T-helper 2 cell (primary cell): ENCODE data around the gene AMMECR1.

Experiments
- DNase-seq, 5 experiments: peaks; one replicate each; pipeline versions ENCODE4 v3.0.0 to v3.0.0-alpha.2; 2012 to 2022

The AMMECR1 gene

DNA sequence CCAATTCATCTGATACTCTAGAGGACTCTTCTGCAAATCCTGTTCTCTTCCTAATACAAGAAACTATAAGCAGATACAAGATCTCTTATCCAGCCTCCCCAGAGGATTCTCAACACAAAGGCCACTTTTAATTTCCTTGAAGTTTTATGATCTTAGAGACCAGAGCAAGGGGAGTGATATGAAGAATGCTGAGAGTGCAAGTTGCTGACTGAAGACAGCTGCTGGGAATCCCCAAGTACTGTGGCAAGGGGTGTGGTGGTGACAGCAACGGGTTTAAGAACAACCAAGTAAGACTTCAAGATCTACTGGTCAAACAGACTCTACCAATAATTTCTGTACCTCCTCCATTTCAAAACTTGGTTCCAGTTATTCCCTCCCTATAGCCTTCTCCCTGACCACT is 7.0 kb downstream of the AMMECR1 start:
- peak in 2 of 5 experiments; percentile 5 to 64 for DNase-seq

DNA sequence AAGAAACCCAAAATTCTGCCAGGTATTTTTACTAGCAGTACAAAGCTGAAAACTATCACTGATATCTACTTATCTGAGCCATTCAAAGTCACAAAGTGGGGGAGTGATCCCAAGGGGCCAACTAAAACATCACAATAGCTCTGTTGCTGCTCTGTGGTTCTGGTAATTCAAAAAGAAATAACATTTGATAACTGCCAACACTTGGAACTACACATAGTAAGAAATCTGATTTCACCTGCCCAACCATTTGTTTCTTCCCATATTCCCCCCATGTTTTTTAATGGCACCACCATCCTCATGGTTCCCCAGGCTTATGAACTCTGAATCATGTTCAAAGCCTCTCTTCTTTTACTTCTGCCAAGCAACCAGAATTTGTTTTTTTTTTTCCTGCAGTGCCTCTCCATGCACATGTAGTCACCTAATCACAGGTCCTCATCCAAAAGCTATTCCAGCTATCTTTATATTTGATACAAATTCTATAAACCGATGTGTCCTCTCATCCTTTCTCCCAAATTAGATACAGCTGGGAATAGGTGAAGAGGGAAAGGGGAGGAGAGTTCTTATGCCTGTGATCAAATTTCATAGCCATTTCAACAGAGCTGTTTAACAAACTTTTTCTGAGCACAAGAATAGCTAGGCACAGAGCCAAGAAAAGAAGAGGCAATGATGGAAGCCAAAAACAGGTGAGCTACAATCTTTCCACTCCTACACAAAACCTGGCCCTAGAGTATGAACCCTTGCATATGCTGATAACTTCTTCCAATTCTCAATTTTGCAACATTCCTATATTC is 7.7 kb downstream of the AMMECR1 start:
- DNase-seq, result no peak

DNA sequence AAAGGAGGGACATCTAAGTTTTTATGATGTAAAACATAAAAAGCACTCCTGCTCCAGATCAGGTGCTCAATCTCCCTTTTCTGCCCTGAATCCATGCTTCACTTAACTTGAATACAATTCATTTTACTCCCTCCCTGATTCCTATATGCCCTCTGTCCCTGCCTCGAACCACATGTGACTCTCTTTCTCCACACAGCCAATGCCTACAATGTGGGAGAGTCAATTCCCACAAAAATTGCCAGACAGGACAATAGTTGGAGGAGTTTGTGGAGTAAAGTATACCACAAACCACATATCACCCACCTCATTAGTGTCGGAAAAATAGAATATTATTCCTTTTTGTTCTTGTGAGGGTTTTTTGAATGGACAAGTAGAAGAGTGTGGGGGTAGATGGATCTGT is 9.7 kb downstream of the AMMECR1 start:
- DNase-seq, result no peak

DNA sequence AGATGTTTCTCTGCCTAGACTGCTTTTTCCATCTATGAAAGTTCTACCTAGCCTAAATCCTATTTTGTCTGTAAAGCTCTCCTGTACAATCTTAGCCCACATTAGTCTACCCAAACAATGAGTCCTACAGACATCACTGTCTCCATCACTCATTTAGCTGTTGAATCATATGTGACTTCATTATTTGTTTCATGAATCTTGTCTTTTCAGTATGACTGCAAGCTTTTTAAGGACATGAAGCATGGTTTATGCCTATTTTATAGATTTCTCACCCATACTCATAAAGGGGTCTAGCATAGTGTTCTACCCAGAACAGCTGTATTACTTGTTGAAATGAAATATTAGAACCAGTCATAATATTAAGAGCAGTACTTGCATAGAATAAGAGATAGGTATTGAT is 13.0 kb downstream of the AMMECR1 start:
- DNase-seq, result no peak

DNA sequence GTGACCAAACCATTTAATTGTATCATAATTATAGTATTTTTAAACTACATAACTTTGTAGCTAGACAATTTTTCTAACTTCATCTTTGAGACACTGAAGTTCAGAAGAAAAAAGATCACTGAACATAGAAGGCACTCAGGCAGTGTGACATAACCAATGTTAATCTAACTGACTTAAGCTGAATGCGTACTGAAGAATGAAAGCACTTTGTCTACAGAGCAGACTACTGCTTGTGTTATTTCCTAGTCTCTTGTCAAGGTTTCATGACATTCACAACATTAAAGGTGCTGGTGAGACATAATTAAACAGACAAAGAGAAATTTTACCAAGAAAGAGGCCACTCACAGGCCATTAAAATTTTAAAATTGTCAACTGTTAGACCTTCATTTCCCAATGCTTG is 13.5 kb downstream of the AMMECR1 start:
- DNase-seq, result no peak

DNA sequence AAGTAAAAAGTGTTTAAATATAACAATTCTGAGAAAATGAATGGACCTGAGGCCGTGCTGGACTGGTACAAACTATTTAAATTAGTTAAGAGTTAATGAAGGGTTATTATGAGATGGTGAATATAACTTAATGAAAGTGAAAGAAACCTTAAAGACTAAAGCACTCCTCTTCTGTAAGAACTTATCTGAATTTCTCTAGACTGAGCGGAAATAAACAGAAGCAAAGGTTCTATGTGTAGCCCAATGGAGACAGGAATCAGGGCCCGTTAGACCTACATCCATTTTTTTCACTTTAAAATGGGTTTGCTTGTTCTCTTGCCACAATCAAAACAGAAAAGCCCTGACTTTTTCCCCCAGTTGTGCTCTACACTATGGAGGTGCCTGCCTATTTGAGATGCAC is 14.9 kb downstream of the AMMECR1 start:
- DNase-seq, result no peak

DNA sequence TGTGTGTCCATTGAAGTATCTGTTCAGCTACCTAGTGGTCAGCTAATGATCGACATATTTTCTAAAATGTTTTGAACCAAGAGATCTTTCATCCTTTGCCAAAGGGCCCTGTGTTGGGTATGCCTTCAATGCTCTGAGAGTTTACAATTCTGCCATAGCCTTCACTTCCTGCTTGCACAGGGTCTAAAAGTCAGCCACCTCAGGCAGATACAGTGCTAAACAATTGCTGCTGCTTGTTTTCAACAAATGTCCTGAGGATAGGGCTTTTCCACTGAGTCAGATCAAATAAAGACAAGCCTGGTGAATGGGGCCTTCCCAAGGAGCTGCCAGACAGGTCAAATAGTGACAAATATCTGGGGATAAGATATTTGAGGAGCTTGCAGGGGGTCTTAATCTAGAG is 16.7 kb downstream of the AMMECR1 start:
- DNase-seq, result no peak

DNA sequence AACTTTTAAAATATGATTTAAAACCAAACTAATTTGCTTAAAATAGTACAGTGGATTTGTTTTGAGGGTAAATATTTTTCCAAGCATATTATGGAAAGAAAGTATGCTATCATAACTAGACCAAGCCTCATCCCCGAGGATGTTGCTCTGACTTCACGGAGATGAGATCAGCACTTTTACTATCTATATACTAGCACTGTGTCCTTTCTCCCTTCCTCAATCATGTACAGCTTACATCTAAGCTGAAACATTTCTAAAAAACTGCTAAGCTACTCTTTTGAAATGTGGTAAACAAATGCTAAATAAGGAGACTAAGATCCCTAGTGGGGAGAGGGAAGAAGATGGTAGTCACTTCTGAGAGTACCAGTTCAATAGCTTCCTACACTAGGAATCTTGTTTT is 23.8 kb downstream of the AMMECR1 start:
- no peak for DNase-seq

DNA sequence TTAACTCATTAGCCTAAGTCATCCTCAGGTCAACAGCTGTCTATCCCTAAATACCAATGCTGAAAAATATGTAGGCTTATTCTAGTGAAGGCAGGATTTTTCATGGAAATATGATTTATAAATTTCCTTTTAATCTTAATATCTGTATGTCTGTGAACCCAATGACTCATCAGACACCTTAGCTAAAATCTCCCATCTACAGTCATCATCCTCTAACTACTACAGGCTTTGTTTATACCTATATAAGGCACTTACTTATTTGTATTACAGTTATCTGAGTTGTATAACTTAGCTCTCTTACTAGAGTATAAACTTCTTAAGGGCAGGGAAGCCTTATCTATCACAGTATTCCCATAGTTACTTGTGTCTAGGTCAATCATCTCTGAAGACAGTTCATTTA is 24.2 kb downstream of the AMMECR1 start:
- no peak for DNase-seq

DNA sequence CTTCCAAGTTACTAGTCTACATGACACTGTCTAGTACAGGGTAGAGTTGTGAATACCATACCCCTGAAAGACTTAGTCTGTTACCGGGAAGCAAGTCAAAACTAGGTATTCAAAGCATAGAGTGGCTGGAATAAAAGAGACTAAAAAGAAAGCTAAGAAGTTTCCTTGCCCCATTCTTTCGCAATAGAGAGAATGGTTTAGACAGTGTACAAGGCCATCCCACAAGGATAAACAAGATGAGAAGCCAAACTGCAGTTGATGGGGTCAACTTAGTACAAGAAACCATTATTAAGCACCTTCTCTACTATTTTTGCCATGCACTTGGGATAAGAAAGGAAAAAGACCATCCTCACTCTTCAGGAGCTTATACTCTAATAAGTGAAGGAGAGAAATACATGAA is 30.3 kb downstream of the AMMECR1 start:
- DNase-seq, result no peak

DNA sequence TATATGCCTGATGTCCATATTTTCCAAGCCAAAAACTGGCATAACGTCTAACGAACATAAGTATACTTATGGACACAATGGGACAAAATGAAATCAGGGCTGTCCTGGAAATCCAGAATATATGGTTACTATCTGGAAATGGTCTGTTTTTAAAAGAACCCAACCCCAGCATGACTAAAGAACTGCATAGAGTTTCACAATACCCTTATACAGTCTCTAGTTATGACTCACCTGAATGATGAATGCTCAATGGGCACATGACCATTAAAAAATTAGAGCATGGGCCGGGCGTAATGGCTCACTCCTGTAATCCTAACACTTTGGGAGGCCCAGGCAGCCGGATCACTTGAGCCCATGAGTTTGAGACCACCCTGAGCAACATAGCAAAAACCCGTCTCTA is 31.8 kb downstream of the AMMECR1 start:
- no peak for DNase-seq

DNA sequence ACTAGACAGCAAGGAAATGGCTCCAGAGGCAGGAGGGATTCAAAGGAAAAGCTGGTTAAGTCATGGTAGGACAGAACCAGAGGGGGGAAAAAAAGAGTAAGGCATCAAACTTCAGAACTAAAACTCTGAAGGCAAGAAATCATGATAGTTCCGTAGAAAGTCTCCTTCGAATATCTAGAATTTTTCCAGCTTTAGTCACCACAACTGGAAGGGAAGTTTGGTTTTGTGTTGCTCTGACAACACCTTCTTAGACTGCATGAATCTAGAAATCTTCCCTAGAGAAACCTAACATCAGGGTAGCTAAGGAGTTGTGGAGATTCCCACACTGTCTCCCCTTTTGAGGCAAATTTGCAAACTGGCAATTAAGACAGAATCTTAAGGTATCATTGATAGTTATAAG is 33.7 kb downstream of the AMMECR1 start:
- DNase-seq, result no peak

DNA sequence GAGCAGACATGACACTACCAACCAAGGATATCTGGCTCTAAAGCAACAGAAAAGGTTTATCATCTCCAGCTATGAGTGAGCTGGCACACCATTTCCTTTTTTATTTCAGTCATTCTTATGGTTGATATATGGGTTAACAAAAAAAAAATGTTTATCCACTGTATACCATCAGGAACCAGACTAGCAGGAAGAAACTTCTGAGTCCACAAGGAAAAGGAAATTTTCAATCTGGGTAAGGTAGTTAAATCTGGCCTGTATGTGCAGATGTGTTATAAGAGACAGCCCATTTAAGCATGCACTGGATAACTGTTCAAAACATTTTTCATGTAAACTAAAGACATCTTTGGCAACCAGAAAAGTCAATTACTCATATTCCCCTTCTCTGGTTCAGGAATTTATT is 35.0 kb downstream of the AMMECR1 start:
- DNase-seq, result no peak

DNA sequence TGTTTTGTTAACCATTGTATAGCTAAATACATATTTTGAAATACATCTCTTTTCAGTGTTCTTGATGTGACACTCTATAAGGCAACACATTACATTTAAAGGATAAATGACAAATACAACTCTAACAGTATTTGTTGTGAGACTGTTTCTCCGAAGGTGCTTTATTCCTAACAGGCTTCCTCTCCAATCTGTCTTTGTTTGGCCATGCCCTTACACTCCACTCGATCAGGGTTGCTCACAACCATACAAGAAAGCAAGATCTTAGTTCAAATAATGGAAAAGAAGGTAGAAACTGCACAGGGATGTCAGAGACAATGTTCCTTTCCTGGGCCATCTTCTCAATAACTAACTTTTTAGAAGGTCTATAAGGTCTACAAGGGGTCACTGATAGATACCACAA is 36.5 kb downstream of the AMMECR1 start:
- DNase-seq, result no peak

DNA sequence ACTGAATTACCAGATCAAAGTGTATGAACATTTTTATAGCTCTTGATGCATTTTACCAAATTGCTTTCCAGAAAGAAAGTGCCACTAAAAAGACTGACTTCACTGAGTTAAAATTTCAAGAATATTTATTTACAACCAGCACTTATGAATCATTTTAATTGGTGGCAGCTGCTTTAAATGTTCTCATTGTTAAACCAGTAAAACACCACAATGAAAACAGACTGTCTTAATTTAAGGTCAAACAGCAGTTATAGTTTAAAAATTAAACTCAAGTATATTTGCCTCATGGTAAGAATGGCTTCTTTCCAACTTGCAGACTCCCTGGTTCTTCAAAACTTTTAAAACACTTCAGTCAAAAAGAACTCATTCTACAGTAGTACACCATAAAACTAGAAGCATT is 36.9 kb downstream of the AMMECR1 start:
- DNase-seq, result no peak

DNA sequence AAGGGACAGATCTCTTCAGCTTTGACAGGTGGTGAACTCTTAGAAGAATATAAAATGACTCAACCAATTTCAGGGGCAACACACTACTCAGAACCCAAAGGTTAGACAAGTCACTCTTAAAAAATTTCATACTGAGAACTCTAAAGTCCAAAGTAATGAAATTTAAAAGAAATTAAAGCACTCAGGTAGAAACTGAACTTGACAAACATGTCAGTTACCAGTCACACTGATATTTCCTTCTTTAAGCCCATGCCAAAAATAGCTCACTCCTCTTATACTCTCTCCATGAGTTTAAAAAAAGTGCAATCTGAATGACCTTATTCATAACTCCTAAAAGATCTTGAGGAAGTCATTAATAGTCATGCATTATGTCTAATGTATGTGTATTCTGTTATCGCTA is 40.3 kb downstream of the AMMECR1 start:
- DNase-seq, result no peak

DNA sequence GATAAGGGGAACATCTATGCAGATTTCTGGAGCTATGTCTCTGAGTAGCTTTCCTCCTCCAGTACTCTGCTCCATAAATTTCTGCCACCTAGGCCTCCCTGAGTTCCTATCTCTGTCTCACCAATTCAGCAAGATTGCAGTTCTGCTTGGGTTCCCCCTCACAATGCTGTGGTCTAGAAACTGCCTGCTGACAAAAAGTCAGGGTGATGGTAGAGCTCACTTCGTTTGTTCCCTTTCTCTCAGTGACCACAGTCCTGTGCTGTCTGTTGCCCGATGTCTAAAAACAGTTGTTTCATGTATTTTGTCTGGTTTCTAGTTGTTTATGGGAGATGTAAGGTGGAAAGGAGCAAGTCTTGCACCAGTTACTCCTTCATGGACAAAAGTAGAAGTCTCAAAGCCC is 41.1 kb downstream of the AMMECR1 start:
- no peak for DNase-seq

DNA sequence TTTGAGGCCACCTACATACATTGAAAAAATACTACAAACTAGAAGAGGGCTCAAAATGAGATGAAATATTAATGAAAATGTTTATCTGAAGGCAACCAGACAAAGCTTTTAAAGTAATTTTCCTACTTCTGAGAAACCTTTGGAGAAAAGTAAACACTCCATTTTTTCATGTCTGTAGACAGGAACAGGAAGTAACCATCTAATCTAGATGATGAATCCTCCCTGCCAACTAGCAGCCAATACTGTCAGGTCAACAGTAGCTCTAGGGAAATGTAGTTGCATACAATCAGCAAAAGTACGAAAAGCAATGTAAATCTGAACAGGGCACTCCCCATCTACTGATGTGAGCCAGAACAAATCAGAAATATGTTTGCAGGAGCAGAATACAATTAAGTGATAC is 49.0 kb downstream of the AMMECR1 start:
- peak in 1 of 5 experiments; percentile 17 for DNase-seq

DNA sequence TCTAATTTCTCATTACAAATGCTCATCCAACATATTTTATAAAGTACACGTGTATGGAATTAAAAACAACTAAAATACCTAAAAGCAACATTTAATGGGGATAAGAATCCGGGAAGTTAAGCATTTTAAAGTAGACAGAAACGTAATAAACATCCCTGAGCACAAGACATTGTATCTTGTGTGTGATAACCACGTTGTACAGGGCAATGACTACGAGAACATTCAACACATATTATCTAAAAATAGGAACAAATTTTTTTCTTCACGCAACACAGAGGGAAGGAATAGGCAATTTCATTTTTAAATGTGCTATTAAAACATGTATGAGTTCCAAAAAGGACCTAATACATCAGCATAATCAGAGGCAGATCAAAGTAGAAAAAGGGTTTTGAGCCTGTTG is 49.5 kb downstream of the AMMECR1 start:
- no peak for DNase-seq

DNA sequence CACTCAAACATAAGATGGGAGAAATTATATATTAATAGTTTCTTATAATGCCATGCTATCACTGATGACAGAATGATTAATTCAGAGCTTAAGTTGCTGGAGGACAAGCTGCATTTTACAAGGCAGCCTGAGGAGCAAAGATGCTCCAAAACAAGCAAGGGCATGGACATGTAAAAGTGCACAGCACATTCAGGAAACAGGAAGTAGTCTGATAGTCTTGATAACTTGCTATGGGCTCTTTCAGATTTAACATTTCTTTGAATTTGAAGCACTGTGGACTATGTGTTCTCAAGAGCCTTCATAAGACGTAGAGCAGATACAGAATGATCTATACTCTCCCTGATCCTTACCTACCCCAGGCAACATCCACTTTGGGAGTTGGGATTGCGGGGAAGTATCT is 50.0 kb downstream of the AMMECR1 start:
- peak in 1 of 5 experiments; percentile 37 for DNase-seq

DNA sequence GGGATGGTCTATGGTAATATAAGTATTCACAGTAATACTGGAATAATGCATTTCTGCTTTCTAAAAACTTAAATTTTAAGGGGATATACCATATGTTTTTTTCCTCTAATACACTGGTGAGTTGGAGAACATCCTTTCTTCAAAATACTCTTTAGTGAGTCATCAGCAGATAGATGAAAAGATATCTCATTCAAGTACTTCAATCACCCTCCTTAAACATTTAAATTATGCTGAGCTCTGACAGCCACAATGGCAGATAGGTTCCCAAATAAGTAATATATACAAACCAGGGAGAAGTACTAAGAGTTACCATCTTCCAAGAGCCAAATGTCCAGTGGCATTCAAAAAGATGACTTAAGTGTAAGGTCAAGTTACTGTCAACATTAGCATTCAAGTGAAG is 52.2 kb downstream of the AMMECR1 start:
- peak in 1 of 5 experiments; percentile 8 for DNase-seq

DNA sequence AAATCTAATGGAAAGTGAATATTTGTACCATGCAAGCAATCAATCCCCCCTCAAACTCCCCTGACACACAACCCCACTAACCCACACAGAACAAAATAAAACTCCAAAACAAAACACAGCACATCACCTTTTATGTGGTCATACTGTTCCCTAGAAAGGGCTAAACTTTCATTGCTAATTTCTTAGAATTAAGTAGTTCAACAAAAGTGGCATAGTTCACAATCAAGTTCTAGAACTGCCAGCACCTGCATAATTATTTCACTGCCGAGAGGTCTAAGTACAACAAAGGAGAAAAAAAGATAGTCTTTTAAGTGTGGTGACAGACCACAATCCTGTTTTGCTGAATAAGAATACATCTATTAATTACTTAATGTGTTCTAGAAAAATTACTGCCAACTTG is 58.8 kb downstream of the AMMECR1 start:
- no peak for DNase-seq

DNA sequence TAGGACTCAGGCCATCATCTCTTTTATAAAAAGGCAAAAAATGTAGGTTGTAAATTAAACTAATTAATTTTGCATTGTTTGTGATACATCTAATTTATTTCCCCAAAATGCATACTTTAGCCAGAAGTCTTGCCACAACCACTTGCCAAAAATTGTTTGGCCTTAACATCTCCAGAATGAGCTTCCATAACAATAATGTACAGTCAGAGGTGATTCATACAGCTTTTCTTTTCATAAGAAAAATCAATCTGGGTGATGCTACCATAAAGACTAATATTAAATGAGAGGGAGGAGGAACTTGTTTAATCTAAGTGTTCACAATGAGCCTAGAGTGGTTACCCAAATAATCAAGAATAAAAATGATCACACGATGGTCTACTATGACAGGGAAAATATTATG is 59.3 kb downstream of the AMMECR1 start:
- no peak for DNase-seq

DNA sequence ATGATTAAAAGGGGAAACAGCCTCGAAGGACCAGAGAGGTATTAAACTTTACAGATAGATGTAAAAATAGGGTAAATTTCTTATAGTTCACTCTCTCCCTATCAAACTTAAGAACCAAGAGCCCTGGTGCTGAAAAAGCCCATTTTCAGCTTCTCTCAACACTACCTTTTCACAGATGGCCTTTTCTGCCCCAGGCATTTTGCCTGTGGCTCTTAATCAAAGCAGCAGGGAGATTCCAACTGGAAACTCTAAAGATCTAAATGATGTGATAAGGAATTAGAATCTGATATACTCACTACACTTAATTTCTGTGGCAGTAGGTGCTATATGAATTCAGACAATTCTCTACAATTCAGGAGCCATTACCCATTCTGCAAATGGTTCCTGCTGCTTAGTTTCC is 60.0 kb downstream of the AMMECR1 start:
- DNase-seq, result no peak

DNA sequence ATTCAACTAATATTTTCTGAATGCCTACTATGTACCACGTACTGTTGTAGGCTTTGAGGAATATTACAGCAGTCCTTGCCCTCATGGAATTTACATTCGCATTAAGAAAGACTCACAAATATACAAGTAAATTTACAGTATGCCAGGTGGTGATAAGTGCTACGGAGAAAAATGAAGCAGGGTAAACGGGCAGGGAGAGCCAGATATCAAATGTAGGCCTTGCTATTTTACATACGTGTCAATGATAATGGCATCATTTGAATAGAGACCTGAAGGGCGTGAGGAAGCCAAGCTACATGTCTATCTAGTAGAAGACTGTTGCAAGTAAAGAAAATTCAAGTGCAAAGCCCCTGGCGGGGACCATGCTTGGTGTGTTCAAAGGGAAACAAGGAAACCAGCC is 65.2 kb downstream of the AMMECR1 start:
- no peak for DNase-seq
